ENCODE measurements around the gene FBXO31.

Gene FBXO31

GRCh38 chr16:87306516-87306915, 77.1 kb downstream of the FBXO31 start:
- Histone ChIP-seq H2BK15ac (replicated peaks; ENCODE audit: low read depth) (no peak overlapping the region), H3K4me1 (ENCODE audit: control insufficient read depth, low read depth, low read length) (no peaks in the 10 kb centered on the region), H3K9ac (ENCODE audit: low read length) (no peak overlapping the region), H4K5ac (ENCODE audit: low read length) (no peak overlapping the region), H3K23ac (ENCODE audit: low read length) (no peak overlapping the region), H3K18ac (ENCODE audit: low read length) (no peak overlapping the region), H2BK5ac (ENCODE audit: low read length) (no peak overlapping the region), H2AK5ac (ENCODE audit: low read length) (no peak overlapping the region), H2BK120ac (ENCODE audit: low read depth, low read length) (no peak overlapping the region), H3K36me3 (ENCODE audit: control insufficient read depth, insufficient read depth, low read length) (no peaks in the 10 kb centered on the region), H3K4me3 (ENCODE audit: low read length) (no peak overlapping the region), H3K79me2 (ENCODE audit: control insufficient read depth, insufficient read depth, low read length) (no peaks in the 10 kb centered on the region), H3K4ac (ENCODE audit: low read depth, low read length) (no peak overlapping the region), H3K27ac (ENCODE audit: low read depth, low read length) (no peak overlapping the region), H3K27me3 (ENCODE audit: insufficient read depth, low read length, poor library complexity) (no peaks in the 10 kb centered on the region), H3K56ac (ENCODE audit: low read length) (no peak overlapping the region), H3K79me1 (ENCODE audit: low read length) (no peaks in the 10 kb centered on the region), H3K4me2 (ENCODE audit: low read length) (no peak overlapping the region), H4K8ac (ENCODE audit: low read depth, low read length) (no peak overlapping the region)
- WGBS (ENCODE audit: extremely low coverage, insufficient coverage, low lambda C conversion rate), result no CpG with 5 or more reads among the region's 3 CpGs
- DNase-seq, result no peak

- Histone ChIP-seq H2BK5ac (ENCODE audit: low read length) (no peak overlapping the region), H2AK5ac (ENCODE audit: low read length) (no peak overlapping the region), H3K56ac (ENCODE audit: low read length) (peak overlapping the region; percentile 49), H3K27ac (ENCODE audit: low read depth, low read length) (no peak overlapping the region), H3K23ac (ENCODE audit: low read length) (no peak overlapping the region), H3K27me3 (ENCODE audit: insufficient read depth, low read length, poor library complexity) (no peaks in the 10 kb centered on the region), H4K8ac (ENCODE audit: low read depth, low read length) (no peak overlapping the region), H2BK120ac (ENCODE audit: low read depth, low read length) (no peak overlapping the region), H4K5ac (ENCODE audit: low read length) (no peak overlapping the region), H3K36me3 (ENCODE audit: control insufficient read depth, insufficient read depth, low read length) (no peaks in the 10 kb centered on the region), H3K9ac (ENCODE audit: low read length) (no peak overlapping the region), H3K4me3 (ENCODE audit: low read length) (no peak overlapping the region), H3K4ac (ENCODE audit: low read depth, low read length) (no peak overlapping the region), H3K79me2 (ENCODE audit: control insufficient read depth, insufficient read depth, low read length) (no peaks in the 10 kb centered on the region), H3K4me1 (ENCODE audit: control insufficient read depth, low read depth, low read length) (no peaks in the 10 kb centered on the region), H3K79me1 (ENCODE audit: low read length) (no peaks in the 10 kb centered on the region), H3K4me2 (ENCODE audit: low read length) (no peak overlapping the region), H2BK15ac (replicated peaks; ENCODE audit: low read depth) (no peak overlapping the region), H3K18ac (ENCODE audit: low read length) (no peak overlapping the region)
- no CpG with 5 or more reads among the region's 30 CpGs for WGBS (ENCODE audit: extremely low coverage, insufficient coverage, low lambda C conversion rate)
- peak; percentile 62 for DNase-seq
Measured at GRCh38 chr16:87305505-87306391, 77.8 kb downstream of the FBXO31 start.

GRCh38 chr16:87304951-87305350, 78.6 kb downstream of the FBXO31 start:
- H2AK5ac ChIP-seq (ENCODE audit: low read length), result no peak overlapping the region
- H2BK120ac ChIP-seq (ENCODE audit: low read depth, low read length), result no peak overlapping the region
- H4K8ac ChIP-seq (ENCODE audit: low read depth, low read length), result no peak overlapping the region
- no peaks in the 10 kb centered on the region for H3K27me3 ChIP-seq (ENCODE audit: insufficient read depth, low read length, poor library complexity)
- no peaks in the 10 kb centered on the region for H3K79me2 ChIP-seq (ENCODE audit: control insufficient read depth, insufficient read depth, low read length)
- H3K4ac ChIP-seq (ENCODE audit: low read depth, low read length), result no peak overlapping the region
- no peaks in the 10 kb centered on the region for H3K79me1 ChIP-seq (ENCODE audit: low read length)
- H3K4me1 ChIP-seq (ENCODE audit: control insufficient read depth, low read depth, low read length), result no peaks in the 10 kb centered on the region
- H2BK15ac ChIP-seq (replicated peaks; ENCODE audit: low read depth), result no peak overlapping the region
- H3K23ac ChIP-seq (ENCODE audit: low read length), result no peak overlapping the region
- H3K4me3 ChIP-seq (ENCODE audit: low read length), result no peak overlapping the region
- no peak overlapping the region for H2BK5ac ChIP-seq (ENCODE audit: low read length)
- WGBS (ENCODE audit: extremely low coverage, insufficient coverage, low lambda C conversion rate), result no CpG with 5 or more reads among the region's 10 CpGs
- H3K27ac ChIP-seq (ENCODE audit: low read depth, low read length), result no peak overlapping the region
- no peak overlapping the region for H3K4me2 ChIP-seq (ENCODE audit: low read length)
- DNase-seq, result no peak
- no peak overlapping the region for H3K56ac ChIP-seq (ENCODE audit: low read length)
- H3K9ac ChIP-seq (ENCODE audit: low read length), result no peak overlapping the region
- H4K5ac ChIP-seq (ENCODE audit: low read length), result no peak overlapping the region
- H3K18ac ChIP-seq (ENCODE audit: low read length), result no peak overlapping the region
- no peaks in the 10 kb centered on the region for H3K36me3 ChIP-seq (ENCODE audit: control insufficient read depth, insufficient read depth, low read length)

- Histone ChIP-seq H2BK120ac (ENCODE audit: low read depth, low read length) (no peak overlapping the region), H3K79me2 (ENCODE audit: control insufficient read depth, insufficient read depth, low read length) (no peaks in the 10 kb centered on the region), H2BK15ac (replicated peaks; ENCODE audit: low read depth) (no peak overlapping the region), H2BK5ac (ENCODE audit: low read length) (no peak overlapping the region), H3K36me3 (ENCODE audit: control insufficient read depth, insufficient read depth, low read length) (no peaks in the 10 kb centered on the region), H3K79me1 (ENCODE audit: low read length) (no peaks in the 10 kb centered on the region), H3K4me3 (ENCODE audit: low read length) (no peak overlapping the region), H3K4me2 (ENCODE audit: low read length) (no peak overlapping the region), H3K9ac (ENCODE audit: low read length) (no peak overlapping the region), H3K23ac (ENCODE audit: low read length) (no peak overlapping the region), H3K27ac (ENCODE audit: low read depth, low read length) (no peak overlapping the region), H3K4ac (ENCODE audit: low read depth, low read length) (no peak overlapping the region), H4K8ac (ENCODE audit: low read depth, low read length) (no peak overlapping the region), H3K4me1 (ENCODE audit: control insufficient read depth, low read depth, low read length) (no peaks in the 10 kb centered on the region), H3K18ac (ENCODE audit: low read length) (no peak overlapping the region), H2AK5ac (ENCODE audit: low read length) (no peak overlapping the region), H4K5ac (ENCODE audit: low read length) (no peak overlapping the region), H3K27me3 (ENCODE audit: insufficient read depth, low read length, poor library complexity) (no peaks in the 10 kb centered on the region), H3K56ac (ENCODE audit: low read length) (no peak overlapping the region)
- no peak for DNase-seq
- WGBS (ENCODE audit: extremely low coverage, insufficient coverage, low lambda C conversion rate), result no CpG with 5 or more reads among the region's 4 CpGs
Measured at GRCh38 chr16:87303962-87304521, 79.5 kb downstream of the FBXO31 start.

- no peak overlapping the region for H3K9ac ChIP-seq (ENCODE audit: low read length)
- no peak overlapping the region for H4K5ac ChIP-seq (ENCODE audit: low read length)
- no peak overlapping the region for H4K8ac ChIP-seq (ENCODE audit: low read depth, low read length)
- no peak overlapping the region for H3K4ac ChIP-seq (ENCODE audit: low read depth, low read length)
- H2BK5ac ChIP-seq (ENCODE audit: low read length), result no peak overlapping the region
- no peaks in the 10 kb centered on the region for H3K79me1 ChIP-seq (ENCODE audit: low read length)
- H3K27ac ChIP-seq (ENCODE audit: low read depth, low read length), result no peak overlapping the region
- H3K4me2 ChIP-seq (ENCODE audit: low read length), result no peak overlapping the region
- DNase-seq, result no peak
- H3K4me3 ChIP-seq (ENCODE audit: low read length), result no peak overlapping the region
- H3K56ac ChIP-seq (ENCODE audit: low read length), result no peak overlapping the region
- H3K4me1 ChIP-seq (ENCODE audit: control insufficient read depth, low read depth, low read length), result no peaks in the 10 kb centered on the region
- H3K27me3 ChIP-seq (ENCODE audit: insufficient read depth, low read length, poor library complexity), result no peaks in the 10 kb centered on the region
- no CpG with 5 or more reads among the region's 7 CpGs for WGBS (ENCODE audit: extremely low coverage, insufficient coverage, low lambda C conversion rate)
- H3K18ac ChIP-seq (ENCODE audit: low read length), result no peak overlapping the region
- H3K79me2 ChIP-seq (ENCODE audit: control insufficient read depth, insufficient read depth, low read length), result no peaks in the 10 kb centered on the region
- H2BK120ac ChIP-seq (ENCODE audit: low read depth, low read length), result no peak overlapping the region
- H2AK5ac ChIP-seq (ENCODE audit: low read length), result no peak overlapping the region
- H3K36me3 ChIP-seq (ENCODE audit: control insufficient read depth, insufficient read depth, low read length), result no peaks in the 10 kb centered on the region
- H2BK15ac ChIP-seq (replicated peaks; ENCODE audit: low read depth), result no peak overlapping the region
- H3K23ac ChIP-seq (ENCODE audit: low read length), result no peak overlapping the region
Measured at GRCh38 chr16:87303431-87303930, 80.1 kb downstream of the FBXO31 start.
